ENCODE data around the gene CA6. TPM values are rescaled to one million over a fixed set of nuclear protein-coding genes. Genes with fewer than 3 reads are reported as not detected.

Gene CA6
- polyA plus RNA-seq, 2 of the 4 experiments (the other 2 are of a cell fraction) = not detected

DNA sequence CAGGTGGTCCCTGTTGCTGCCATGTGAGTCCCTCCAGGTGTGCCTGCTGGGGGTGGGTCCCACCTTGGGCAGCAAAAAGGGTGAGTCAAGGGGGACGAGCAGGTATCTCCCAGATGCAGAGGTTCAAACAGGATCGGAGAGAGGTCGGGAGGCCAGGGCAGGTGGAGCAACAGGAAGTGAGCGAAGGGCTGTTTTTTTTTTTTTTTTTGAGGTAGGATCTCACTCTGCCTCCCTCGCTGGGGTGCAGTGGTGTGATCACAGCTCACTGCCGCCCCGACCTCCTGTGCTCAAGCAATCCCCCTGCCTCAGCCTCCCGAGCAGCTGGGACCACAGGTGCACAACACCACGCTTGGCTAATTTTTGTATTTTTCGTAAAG is 41.1 kb downstream of the CA6 start:
- no peak for TF ChIP-seq NFE2L2 (conservative IDR thresholded peaks at IDR 0.05; ENCODE audit: low read length)
- DNase-seq (ENCODE audit: low read depth in 1 of 2, low spot score in 1 of 2) = no peak
- FAIRE-seq = no peak
- Histone ChIP-seq H3K4me1 (peaks cover 31% of the 10 kb centered on the region), H3K9me3 (no peaks in the 10 kb centered on the region), H3K4me2 (peak overlapping the region; percentile 63), H3K4me3 (no peak overlapping the region), H3K27ac (peak overlapping the region; percentile 79 to 95)
- 89% methylated on average over 10 of the region's 10 CpGs for WGBS (ENCODE audit: missing lambda C conversion rate)
- ATAC-seq = no peak
- ChIA-PET POLR2A (no interaction called here), CTCF (interaction anchor here (0.9 to 9.0 kb wide), 10 partner anchors 11 to 130 kb away, joined by 3 to 103 read pairs (median 4); no protein-coding TSS in a partner anchor)

DNA sequence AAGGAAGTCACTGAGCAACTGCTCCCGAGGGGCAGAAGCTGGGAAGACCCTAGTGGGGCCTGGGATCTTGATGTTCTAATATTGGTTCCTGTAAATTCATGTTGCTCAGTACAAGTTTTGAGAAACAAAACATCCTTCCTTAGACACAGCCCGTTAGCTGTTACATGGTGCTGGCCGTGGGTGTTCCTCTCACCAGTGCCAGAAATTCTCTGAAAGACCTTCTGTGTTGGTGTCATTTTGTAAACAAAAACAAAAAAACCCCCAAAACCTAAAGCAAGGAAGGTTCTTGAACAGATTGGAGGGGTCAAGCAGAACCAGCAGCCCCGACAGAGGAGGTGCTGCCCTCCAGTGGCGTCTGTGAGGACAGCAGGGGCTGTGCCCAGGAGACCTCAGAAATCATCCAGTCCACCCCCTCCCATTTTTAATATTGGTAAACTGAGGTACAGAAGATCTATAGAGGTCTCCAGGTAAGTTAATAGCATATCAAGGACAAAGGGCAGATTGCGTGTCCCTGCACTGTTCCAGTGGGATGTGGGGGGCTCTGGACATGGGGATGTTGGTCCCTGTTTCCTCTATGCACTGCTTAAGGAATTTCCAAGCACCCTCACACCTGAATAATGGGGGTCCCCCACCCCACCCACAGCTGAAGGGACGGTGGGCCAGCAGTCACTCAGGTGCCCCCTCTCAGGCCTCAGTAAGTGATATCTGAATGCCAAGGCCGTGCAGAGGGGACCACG is 42.4 kb downstream of the CA6 start:
- CTCF ChIA-PET = interaction anchor here (0.6 to 9.0 kb wide), 31 partner anchors 10 to 140 kb away, joined by 3 to 103 read pairs (median 4); partner anchors contain the start of genes ENO1 and SLC2A7

DNA sequence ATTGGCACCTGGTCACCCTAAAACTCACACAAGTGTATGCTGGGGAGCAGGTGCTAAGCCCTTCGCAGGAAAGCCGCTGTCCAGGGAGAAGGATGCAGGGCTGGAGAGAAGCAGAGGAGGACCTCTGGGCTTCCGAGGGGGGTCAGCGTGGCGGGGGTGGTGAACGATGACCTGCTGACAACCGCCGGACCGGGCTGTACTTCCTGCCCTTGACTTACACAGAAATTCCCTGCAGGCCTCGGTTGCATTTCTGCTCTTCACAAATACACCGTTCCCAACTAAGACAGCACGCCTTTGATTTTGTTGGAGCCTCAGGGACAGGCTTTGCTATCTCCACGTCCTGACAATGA is 42.9 kb downstream of the CA6 start:
- DNase-seq (ENCODE audit: low read depth in 1 of 2, low spot score in 1 of 2) = no peak
- no peak for FAIRE-seq
- WGBS (ENCODE audit: missing lambda C conversion rate) = 83% methylated on average over 12 of the region's 13 CpGs
- H3K27ac ChIP-seq = peak overlapping the region in 1 of 2 experiments; percentile 47; a peak in 1 of 6 replicates
- no peak overlapping the region for H3K4me3 ChIP-seq
- no peaks in the 10 kb centered on the region for H3K9me3 ChIP-seq
- no peak for TF ChIP-seq GATA3 (IDR thresholded peaks at IDR 0.05; ENCODE audit: borderline replicate concordance)
- no peak for TF ChIP-seq TP53 (CRISPR knock-in tag; IDR thresholded peaks at IDR 0.05)
- no peak for TF ChIP-seq MAZ (IDR thresholded peaks at IDR 0.05; ENCODE audit: borderline replicate concordance, low read depth, low read length)
- TF ChIP-seq, protein P1, sequence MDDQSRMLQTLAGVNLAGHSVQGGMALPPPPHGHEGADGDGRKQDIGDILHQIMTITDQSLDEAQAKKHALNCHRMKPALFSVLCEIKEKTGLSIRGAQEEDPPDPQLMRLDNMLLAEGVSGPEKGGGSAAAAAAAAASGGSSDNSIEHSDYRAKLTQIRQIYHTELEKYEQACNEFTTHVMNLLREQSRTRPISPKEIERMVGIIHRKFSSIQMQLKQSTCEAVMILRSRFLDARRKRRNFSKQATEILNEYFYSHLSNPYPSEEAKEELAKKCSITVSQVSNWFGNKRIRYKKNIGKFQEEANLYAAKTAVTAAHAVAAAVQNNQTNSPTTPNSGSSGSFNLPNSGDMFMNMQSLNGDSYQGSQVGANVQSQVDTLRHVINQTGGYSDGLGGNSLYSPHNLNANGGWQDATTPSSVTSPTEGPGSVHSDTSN (IDR thresholded peaks at IDR 0.05) = no peak
- no peak for TF ChIP-seq JUN (IDR thresholded peaks at IDR 0.05)
- TF ChIP-seq NR3C1 (IDR thresholded peaks at IDR 0.05) = no peak
- no peak for TF ChIP-seq ESRRA (IDR thresholded peaks at IDR 0.05; ENCODE audit: borderline replicate concordance, low read length)
- TF ChIP-seq CHD4 (IDR thresholded peaks at IDR 0.05; ENCODE audit: borderline replicate concordance) = no peak
- TF ChIP-seq RARB (CRISPR knock-in tag; IDR thresholded peaks at IDR 0.05) = no peak
- no peak for TF ChIP-seq KDM5A (IDR thresholded peaks at IDR 0.05)
- TF ChIP-seq, protein P2, sequence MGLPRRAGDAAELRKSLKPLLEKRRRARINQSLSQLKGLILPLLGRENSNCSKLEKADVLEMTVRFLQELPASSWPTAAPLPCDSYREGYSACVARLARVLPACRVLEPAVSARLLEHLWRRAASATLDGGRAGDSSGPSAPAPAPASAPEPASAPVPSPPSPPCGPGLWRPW (IDR thresholded peaks at IDR 0.05) = no peak
- no peak for TF ChIP-seq JUNB (IDR thresholded peaks at IDR 0.05)
- TF ChIP-seq, protein P3, sequence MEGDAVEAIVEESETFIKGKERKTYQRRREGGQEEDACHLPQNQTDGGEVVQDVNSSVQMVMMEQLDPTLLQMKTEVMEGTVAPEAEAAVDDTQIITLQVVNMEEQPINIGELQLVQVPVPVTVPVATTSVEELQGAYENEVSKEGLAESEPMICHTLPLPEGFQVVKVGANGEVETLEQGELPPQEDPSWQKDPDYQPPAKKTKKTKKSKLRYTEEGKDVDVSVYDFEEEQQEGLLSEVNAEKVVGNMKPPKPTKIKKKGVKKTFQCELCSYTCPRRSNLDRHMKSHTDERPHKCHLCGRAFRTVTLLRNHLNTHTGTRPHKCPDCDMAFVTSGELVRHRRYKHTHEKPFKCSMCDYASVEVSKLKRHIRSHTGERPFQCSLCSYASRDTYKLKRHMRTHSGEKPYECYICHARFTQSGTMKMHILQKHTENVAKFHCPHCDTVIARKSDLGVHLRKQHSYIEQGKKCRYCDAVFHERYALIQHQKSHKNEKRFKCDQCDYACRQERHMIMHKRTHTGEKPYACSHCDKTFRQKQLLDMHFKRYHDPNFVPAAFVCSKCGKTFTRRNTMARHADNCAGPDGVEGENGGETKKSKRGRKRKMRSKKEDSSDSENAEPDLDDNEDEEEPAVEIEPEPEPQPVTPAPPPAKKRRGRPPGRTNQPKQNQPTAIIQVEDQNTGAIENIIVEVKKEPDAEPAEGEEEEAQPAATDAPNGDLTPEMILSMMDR (IDR thresholded peaks at IDR 0.05) = no peak
- TF ChIP-seq CEBPB (IDR thresholded peaks at IDR 0.05) = no peak
- no peak for TF ChIP-seq RFX5 (IDR thresholded peaks at IDR 0.05)
- no peak for TF ChIP-seq FOXS1 (CRISPR knock-in tag; IDR thresholded peaks at IDR 0.05)
- no peak for TF ChIP-seq RCOR1 (IDR thresholded peaks at IDR 0.05; ENCODE audit: low read depth, low read length)
- no peak overlapping the region for H3K4me2 ChIP-seq
- H3K4me1 ChIP-seq = peaks cover 28% of the 10 kb centered on the region
- ChIA-PET CTCF (interaction anchor here (0.7 to 9.0 kb wide), 21 partner anchors 13 to 141 kb away, joined by 3 to 103 read pairs (median 5); partner anchors contain the start of gene SLC2A7), POLR2A (no interaction called here)
- no peak for ATAC-seq

More for the DNA sequence above, 42.4 kb downstream of the CA6 start:
- H3K4me3 ChIP-seq = no peak overlapping the region
- no peaks in the 10 kb centered on the region for H3K9me3 ChIP-seq
- H3K4me2 ChIP-seq = no peak overlapping the region
- ATAC-seq = peak; percentile 57 to 74; a peak in 3 of 6 replicates
- H3K4me1 ChIP-seq = peaks cover 31% of the 10 kb centered on the region
- FAIRE-seq = no peak
- TF ChIP-seq RAD21 (conservative IDR thresholded peaks at IDR 0.05 in 1 of 2, IDR thresholded peaks at IDR 0.05 in 1 of 2) = peak; percentile 77 to 79
- no peak for TF ChIP-seq CEBPB (IDR thresholded peaks at IDR 0.05)
- TF ChIP-seq, protein P3 (IDR thresholded peaks at IDR 0.05) = peak; percentile 81
- peak; percentile 81 for TF ChIP-seq SMC3 (IDR thresholded peaks at IDR 0.05)
- TF ChIP-seq HOXA7 (CRISPR knock-in tag; IDR thresholded peaks at IDR 0.05) = no peak
- no peak for TF ChIP-seq POLR2AphosphoS2 (conservative IDR thresholded peaks at IDR 0.05; ENCODE audit: low read length)
- no peak for TF ChIP-seq SREBF2 (IDR thresholded peaks at IDR 0.05)
- TF ChIP-seq BHLHE40 (IDR thresholded peaks at IDR 0.05; ENCODE audit: low read depth, low read length) = no peak
- TF ChIP-seq, protein P4, sequence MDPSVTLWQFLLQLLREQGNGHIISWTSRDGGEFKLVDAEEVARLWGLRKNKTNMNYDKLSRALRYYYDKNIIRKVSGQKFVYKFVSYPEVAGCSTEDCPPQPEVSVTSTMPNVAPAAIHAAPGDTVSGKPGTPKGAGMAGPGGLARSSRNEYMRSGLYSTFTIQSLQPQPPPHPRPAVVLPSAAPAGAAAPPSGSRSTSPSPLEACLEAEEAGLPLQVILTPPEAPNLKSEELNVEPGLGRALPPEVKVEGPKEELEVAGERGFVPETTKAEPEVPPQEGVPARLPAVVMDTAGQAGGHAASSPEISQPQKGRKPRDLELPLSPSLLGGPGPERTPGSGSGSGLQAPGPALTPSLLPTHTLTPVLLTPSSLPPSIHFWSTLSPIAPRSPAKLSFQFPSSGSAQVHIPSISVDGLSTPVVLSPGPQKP (IDR thresholded peaks at IDR 0.05; ENCODE audit: low read depth, low read length) = no peak
- TF ChIP-seq NFE2L2 (conservative IDR thresholded peaks at IDR 0.05; ENCODE audit: low read length) = no peak
- no peak for TF ChIP-seq ZNF302 (CRISPR knock-in tag; IDR thresholded peaks at IDR 0.05)
- TF ChIP-seq, protein P5, sequence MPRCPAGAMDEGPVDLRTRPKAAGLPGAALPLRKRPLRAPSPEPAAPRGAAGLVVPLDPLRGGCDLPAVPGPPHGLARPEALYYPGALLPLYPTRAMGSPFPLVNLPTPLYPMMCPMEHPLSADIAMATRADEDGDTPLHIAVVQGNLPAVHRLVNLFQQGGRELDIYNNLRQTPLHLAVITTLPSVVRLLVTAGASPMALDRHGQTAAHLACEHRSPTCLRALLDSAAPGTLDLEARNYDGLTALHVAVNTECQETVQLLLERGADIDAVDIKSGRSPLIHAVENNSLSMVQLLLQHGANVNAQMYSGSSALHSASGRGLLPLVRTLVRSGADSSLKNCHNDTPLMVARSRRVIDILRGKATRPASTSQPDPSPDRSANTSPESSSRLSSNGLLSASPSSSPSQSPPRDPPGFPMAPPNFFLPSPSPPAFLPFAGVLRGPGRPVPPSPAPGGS (IDR thresholded peaks at IDR 0.05) = no peak
- peak overlapping the region; percentile 79 to 95 for H3K27ac ChIP-seq
- 5% methylated on average over 6 of the region's 9 CpGs for WGBS (ENCODE audit: missing lambda C conversion rate)
- POLR2A ChIA-PET = no interaction called here
- DNase-seq (ENCODE audit: low read depth in 1 of 2, low spot score in 1 of 2) = peak; percentile 44 to 53

Measured in A549 (cell line).